Liver (tissue), 9 donors: Measurements from ENCODE around the gene ZFAND2A. TPM values are rescaled to one million over a fixed set of nuclear protein-coding genes. Genes with fewer than 3 reads are reported as not detected.

Experiments used
- DNase-seq: peaks from one replicate; pipeline ENCODE4 v3.0.0-alpha.2; 2017; ENCODE audit warnings: low spot score
- H3K27ac ChIP-seq, 2 donors: one replicate each; pipeline ENCODE4 v1.7.0; 2013; ENCODE audit warnings: inconsistent platforms in 2 of 2, low read length in 2 of 2, control low read depth in 1 of 2, low read depth in 1 of 2, mild to moderate bottlenecking in 1 of 2
- H3K27me3 ChIP-seq, 4 donors: one replicate each; pipeline versions ENCODE4 v1.6.1 to v1.7.0; 2013; ENCODE audit warnings: low read length in 3 of 4, inconsistent platforms in 1 of 4, mild to moderate bottlenecking in 1 of 4, moderate library complexity in 1 of 4; ENCODE audit not compliant: control insufficient read depth in 4 of 4, insufficient read depth in 4 of 4
- H3K36me3 ChIP-seq, 4 donors: one replicate each; pipeline versions ENCODE4 v1.6.1 to v1.7.0; 2013; ENCODE audit warnings: low read length in 3 of 4, mild to moderate bottlenecking in 3 of 4, low read depth in 1 of 4, moderate library complexity in 1 of 4; ENCODE audit not compliant: control insufficient read depth in 4 of 4, insufficient read depth in 3 of 4
- H3K4me1 ChIP-seq, 4 donors: one replicate each; pipeline versions ENCODE4 v1.6.1 to v1.7.0; 2013; ENCODE audit warnings: low read length in 3 of 4, mild to moderate bottlenecking in 3 of 4, moderate library complexity in 1 of 4; ENCODE audit not compliant: control insufficient read depth in 4 of 4, insufficient read depth in 4 of 4
- H3K4me3 ChIP-seq, 3 donors: one replicate each; pipeline versions ENCODE4 v1.6.1 to v1.7.0; 2013; ENCODE audit warnings: low read length in 3 of 3, control low read depth in 1 of 3, low read depth in 1 of 3, mild to moderate bottlenecking in 1 of 3
- H3K9ac ChIP-seq, 2 donors: one replicate each; pipeline ENCODE4 v1.7.0; 2013; ENCODE audit warnings: low read length in 2 of 2, mild to moderate bottlenecking in 2 of 2, moderate library complexity in 2 of 2, control low read depth in 1 of 2, low read depth in 1 of 2
- H3K9me3 ChIP-seq, 4 donors: one replicate each; pipeline versions ENCODE4 v1.6.1 to v1.7.0; 2013; ENCODE audit warnings: low read length in 3 of 4; ENCODE audit not compliant: control insufficient read depth in 4 of 4
- ATF3 ChIP-seq: IDR thresholded peaks from 2 replicates; pipeline ENCODE4 v1.6.1; 2016; ENCODE audit warnings: antibody characterized with exemption
- CTCF ChIP-seq: fragments of 150-350 bp; IDR thresholded peaks from 2 replicates; pipeline ENCODE4 v1.5.1; 2017; ENCODE audit warnings: improper control_type of control experiment, low read depth, low read length; ENCODE audit not compliant: missing input control
- EGR1 ChIP-seq, 2 donors: IDR thresholded peaks; 2 replicates each; pipeline ENCODE4 v1.6.1; 2016 to 2018; ENCODE audit warnings: antibody characterized with exemption in 2 of 2, low read depth in 2 of 2
- FOXA1 ChIP-seq: IDR thresholded peaks from 2 replicates; pipeline ENCODE4 v1.6.1; 2016; ENCODE audit warnings: antibody characterized with exemption
- GABPA ChIP-seq, 2 donors: IDR thresholded peaks in 1 of 2; conservative IDR thresholded peaks in 1 of 2; 2 replicates each; pipeline ENCODE4 v1.6.1; 2016; ENCODE audit warnings: antibody characterized with exemption in 2 of 2, mild to moderate bottlenecking in 1 of 2, moderate library complexity in 1 of 2
- HNF4G ChIP-seq: IDR thresholded peaks from 2 replicates; pipeline ENCODE4 v1.6.1; 2016; ENCODE audit warnings: antibody characterized with exemption
- MAX ChIP-seq: IDR thresholded peaks from 2 replicates; pipeline ENCODE4 v1.6.1; 2016; ENCODE audit warnings: antibody characterized with exemption
- REST ChIP-seq: IDR thresholded peaks from 2 replicates; pipeline ENCODE4 v1.6.1; 2016; ENCODE audit warnings: antibody characterized with exemption, mild to moderate bottlenecking
- RXRA ChIP-seq, 2 donors: IDR thresholded peaks; 2 replicates each; pipeline ENCODE4 v1.6.1; 2017 to 2018; ENCODE audit warnings: antibody characterized with exemption in 2 of 2, mild to moderate bottlenecking in 1 of 2
- YY1 ChIP-seq: IDR thresholded peaks from 2 replicates; pipeline ENCODE4 v1.6.1; 2016; ENCODE audit warnings: antibody characterized with exemption, mild to moderate bottlenecking
- ZBTB33 ChIP-seq: IDR thresholded peaks from 2 replicates; pipeline ENCODE4 v1.6.1; 2016; ENCODE audit warnings: antibody characterized with exemption
- WGBS: extraction: QIAGEN DNeasy Blood & Tissue Kit; methylation state at CpG from one replicate; pipeline ENCODE4 v1.1.7; 2013; 5-methylcytosine and 5-hydroxymethylcytosine counted together
- polyA plus RNA-seq, 2 donors: library from polyadenylated mRNA; stranded (reverse) in 1 of 2; unstranded in 1 of 2; fragments of 200-250 nt in 1 of 2; fragments of >200 nt in 1 of 2; fragmentation: Nextera tagmentation in 1 of 2; extraction: Ambion mirVana in 1 of 2; gene quantifications; one replicate each; pipeline versions ENCODE4 v1.2.1 to v1.2.3, GENCODE V29; 2013 to 2015
- total RNA-seq, 2 donors: library from RNA; depleted of rRNA; stranded (reverse); fragments of >200 nt; gene quantifications; one replicate each; pipeline ENCODE4 v1.2.3, GENCODE V29; 2014
- donor health status: healthy.
- donor health status: healthy.
- donor health status: healthy.
- donor health status: healthy.
- donor health status: healthy.

The ZFAND2A gene
- total and polyA plus RNA-seq, 4 donors, result 12.5 to 53.3 (median 33.5) TPM

- TF ChIP-seq MAX, result no peak
- no peak for TF ChIP-seq ZBTB33
- TF ChIP-seq EGR1 (IDR thresholded peaks at IDR 0.05; ENCODE audit: low read depth in 2 of 2), result no peak
- no peak for TF ChIP-seq GABPA (IDR thresholded peaks at IDR 0.05 in 1 of 2, conservative IDR thresholded peaks at IDR 0.05 in 1 of 2)
- TF ChIP-seq FOXA1, result no peak
- no peak for TF ChIP-seq ATF3
- no peak for TF ChIP-seq CTCF
- TF ChIP-seq YY1, result no peak
- Histone ChIP-seq H3K4me1 (peaks cover 4 to 32% (median 17%) of the 10 kb centered on the region in 4 donors), H3K9me3 (no peaks in the 10 kb centered on the region), H3K36me3 (peaks cover 30 to 40% (median 36%) of the 10 kb centered on the region in 4 donors), H3K27me3 (no peaks in the 10 kb centered on the region), H3K27ac (no peak overlapping the region), H3K4me3 (no peak overlapping the region), H3K9ac (no peak overlapping the region)
- DNase-seq, result no peak
- 78% methylated on average over 13 of the region's 13 CpGs for WGBS
These were observed 8.8 kb downstream of the ZFAND2A start for GRCh38 chr7:1151156-1151555.

GRCh38 chr7:1150400-1151002, 9.5 kb downstream of the ZFAND2A start:
- H3K4me3 ChIP-seq, result no peak overlapping the region
- peaks cover 30 to 37% (median 36%) of the 10 kb centered on the region in 4 donors for H3K36me3 ChIP-seq
- no peak overlapping the region for H3K9ac ChIP-seq
- no peak for DNase-seq
- no peak overlapping the region for H3K27ac ChIP-seq
- peaks cover 0 to 27% (median 13%) of the 10 kb centered on the region in 4 donors for H3K4me1 ChIP-seq
- H3K9me3 ChIP-seq, result no peaks in the 10 kb centered on the region
- 83% methylated on average over 9 of the region's 9 CpGs for WGBS
- TF ChIP-seq ATF3, result no peak
- H3K27me3 ChIP-seq, result no peaks in the 10 kb centered on the region

- H3K27ac ChIP-seq, result no peak overlapping the region
- no peak for DNase-seq
- H3K36me3 ChIP-seq, result peaks cover 25 to 36% (median 30%) of the 10 kb centered on the region in 4 donors
- no peak overlapping the region for H3K4me3 ChIP-seq
- WGBS, result 97% methylated on average over 20 of the region's 20 CpGs
- H3K9ac ChIP-seq, result no peak overlapping the region
- no peaks in the 10 kb centered on the region for H3K9me3 ChIP-seq
- H3K4me1 ChIP-seq, result peaks cover 5 to 23% (median 14%) of the 10 kb centered on the region in 4 donors
- no peaks in the 10 kb centered on the region for H3K27me3 ChIP-seq
- TF ChIP-seq CTCF (no peak), EGR1 (IDR thresholded peaks at IDR 0.05; ENCODE audit: low read depth in 2 of 2) (no peak), ATF3 (no peak), ZBTB33 (no peak), REST (no peak), RXRA (IDR thresholded peaks at IDR 0.05) (no peak), HNF4G (no peak)
These were observed 10.6 kb downstream of the ZFAND2A start for GRCh38 chr7:1149351-1149794.
